ENCODE results near the gene GLG1. TPM values are rescaled to one million over a fixed set of nuclear protein-coding genes. Genes with fewer than 3 reads are reported as not detected.
A peak's percentile ranks its signal among the peaks of the same experiment; 100 is the strongest.

The GLG1 gene
- total RNA-seq, 1 donor from 2014 or later, result 276 TPM

DNA sequence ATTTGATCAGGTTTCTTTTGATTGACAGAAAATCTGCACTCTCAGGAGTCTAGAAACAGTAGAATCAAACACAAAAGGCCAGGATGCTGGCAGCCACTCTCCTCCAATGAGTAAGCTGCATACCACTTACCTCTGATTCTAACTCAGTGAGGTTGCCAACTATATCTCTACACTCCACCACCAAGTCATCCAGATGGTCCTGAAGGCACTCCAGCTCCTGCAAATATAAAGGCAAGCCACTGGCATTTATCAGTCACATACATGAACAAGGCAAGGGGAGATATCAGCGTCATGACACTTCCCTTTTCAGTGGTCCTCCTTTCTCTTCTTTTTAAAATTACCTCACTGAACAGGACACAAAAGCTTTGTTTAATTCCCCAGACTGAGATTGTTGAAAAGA is 132.5 kb downstream of the GLG1 start:
- H3K9me3 Mint-ChIP-seq (ENCODE audit: low read depth), result no peaks in the 10 kb centered on the region
- H3K27ac Mint-ChIP-seq (ENCODE audit: unreplicated experiment), result no peak overlapping the region
- no peak overlapping the region for H3K4me3 Mint-ChIP-seq (ENCODE audit: unreplicated experiment)
- DNase-seq (ENCODE audit: low spot score), result no peak
- peaks cover 4% of the 10 kb centered on the region for H3K4me1 Mint-ChIP-seq (ENCODE audit: low read depth)
- TF ChIP-seq, protein P1, sequence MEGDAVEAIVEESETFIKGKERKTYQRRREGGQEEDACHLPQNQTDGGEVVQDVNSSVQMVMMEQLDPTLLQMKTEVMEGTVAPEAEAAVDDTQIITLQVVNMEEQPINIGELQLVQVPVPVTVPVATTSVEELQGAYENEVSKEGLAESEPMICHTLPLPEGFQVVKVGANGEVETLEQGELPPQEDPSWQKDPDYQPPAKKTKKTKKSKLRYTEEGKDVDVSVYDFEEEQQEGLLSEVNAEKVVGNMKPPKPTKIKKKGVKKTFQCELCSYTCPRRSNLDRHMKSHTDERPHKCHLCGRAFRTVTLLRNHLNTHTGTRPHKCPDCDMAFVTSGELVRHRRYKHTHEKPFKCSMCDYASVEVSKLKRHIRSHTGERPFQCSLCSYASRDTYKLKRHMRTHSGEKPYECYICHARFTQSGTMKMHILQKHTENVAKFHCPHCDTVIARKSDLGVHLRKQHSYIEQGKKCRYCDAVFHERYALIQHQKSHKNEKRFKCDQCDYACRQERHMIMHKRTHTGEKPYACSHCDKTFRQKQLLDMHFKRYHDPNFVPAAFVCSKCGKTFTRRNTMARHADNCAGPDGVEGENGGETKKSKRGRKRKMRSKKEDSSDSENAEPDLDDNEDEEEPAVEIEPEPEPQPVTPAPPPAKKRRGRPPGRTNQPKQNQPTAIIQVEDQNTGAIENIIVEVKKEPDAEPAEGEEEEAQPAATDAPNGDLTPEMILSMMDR (IDR thresholded peaks at IDR 0.05), result no peak
- H3K27me3 Mint-ChIP-seq (ENCODE audit: low read depth), result no peaks in the 10 kb centered on the region
- peaks cover 50% of the 10 kb centered on the region for H3K36me3 Mint-ChIP-seq (ENCODE audit: low read depth)

DNA sequence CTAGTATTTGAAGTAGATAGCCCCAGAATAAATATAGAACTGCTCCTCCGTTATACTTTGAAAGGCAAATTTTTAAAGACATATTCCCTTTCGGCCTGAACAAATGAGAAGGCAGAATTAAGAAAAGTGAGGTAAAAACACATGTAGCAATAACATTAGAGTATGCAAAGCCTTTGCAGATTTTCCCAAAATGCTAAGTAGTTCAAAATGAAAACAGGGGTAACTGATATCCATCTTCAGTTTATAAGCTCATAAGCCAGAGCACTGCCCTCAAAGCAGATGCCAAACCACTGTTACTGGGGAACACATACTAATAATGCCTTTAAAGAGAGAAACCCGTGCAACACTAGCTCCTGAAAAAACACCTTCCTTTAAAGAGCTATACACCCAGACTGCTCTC is 134.4 kb downstream of the GLG1 start:
- Mint-ChIP-seq H3K9me3 (ENCODE audit: low read depth) (no peaks in the 10 kb centered on the region), H3K27ac (ENCODE audit: unreplicated experiment) (no peak overlapping the region), H3K27me3 (ENCODE audit: low read depth) (no peaks in the 10 kb centered on the region), H3K36me3 (ENCODE audit: low read depth) (peaks cover 55% of the 10 kb centered on the region), H3K4me1 (ENCODE audit: low read depth) (no peaks in the 10 kb centered on the region), H3K4me3 (ENCODE audit: unreplicated experiment) (no peak overlapping the region)
- TF ChIP-seq, protein P1 (IDR thresholded peaks at IDR 0.05), result no peak
- DNase-seq (ENCODE audit: low spot score), result no peak

DNA sequence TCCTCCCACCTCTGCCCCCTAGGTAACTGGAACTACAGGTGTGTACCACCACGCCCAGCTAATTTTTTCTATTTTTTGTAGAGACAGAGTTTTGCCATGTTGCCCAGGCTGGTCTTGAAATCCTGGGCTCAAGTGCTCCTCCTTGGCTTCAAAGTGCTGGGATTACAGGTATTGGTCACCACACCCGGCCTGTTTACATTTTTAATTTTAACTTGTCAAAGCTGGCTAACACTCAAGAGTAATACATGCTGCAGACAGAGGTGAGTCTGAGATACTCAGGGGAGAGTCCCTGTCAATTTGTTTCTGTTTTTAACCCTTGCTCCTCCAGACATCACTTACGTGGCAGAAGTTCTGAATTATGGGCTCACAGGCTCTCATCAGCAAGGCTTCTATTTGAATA is 134.9 kb downstream of the GLG1 start:
- Mint-ChIP-seq H3K36me3 (ENCODE audit: low read depth) (peaks cover 56% of the 10 kb centered on the region), H3K27me3 (ENCODE audit: low read depth) (no peaks in the 10 kb centered on the region), H3K4me1 (ENCODE audit: low read depth) (no peaks in the 10 kb centered on the region), H3K27ac (ENCODE audit: unreplicated experiment) (peak overlapping the region; percentile 74), H3K9me3 (ENCODE audit: low read depth) (no peaks in the 10 kb centered on the region), H3K4me3 (ENCODE audit: unreplicated experiment) (no peak overlapping the region)
- no peak for DNase-seq (ENCODE audit: low spot score)
- TF ChIP-seq, protein P1 (IDR thresholded peaks at IDR 0.05), result no peak

DNA sequence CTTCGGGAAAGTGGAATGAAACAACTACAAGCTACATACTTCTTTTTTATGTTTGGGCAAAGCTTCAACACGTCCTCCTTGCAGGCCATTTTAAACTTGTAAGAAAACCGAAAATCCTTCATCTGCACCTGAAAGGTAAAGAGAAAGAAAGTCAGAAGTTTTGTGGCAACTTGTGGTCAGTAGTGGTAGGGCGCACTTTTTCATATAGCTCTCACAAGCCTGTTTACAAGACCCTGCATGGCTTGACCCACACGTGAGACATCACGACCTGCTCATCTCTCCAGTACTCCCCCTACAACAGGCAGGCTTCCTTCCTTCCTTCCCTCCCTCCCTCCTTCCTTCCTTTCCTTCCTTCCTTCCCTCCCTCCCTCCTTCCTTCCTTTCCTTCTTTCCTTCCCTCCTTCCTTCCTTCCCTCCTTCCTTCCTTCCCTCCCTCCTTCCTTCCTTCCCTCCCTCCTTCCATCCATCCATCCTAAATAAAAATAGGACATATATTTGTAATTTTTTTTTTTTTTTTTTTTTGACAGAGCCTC is 136.9 kb downstream of the GLG1 start:
- H3K27me3 Mint-ChIP-seq (ENCODE audit: low read depth), result no peaks in the 10 kb centered on the region

DNA sequence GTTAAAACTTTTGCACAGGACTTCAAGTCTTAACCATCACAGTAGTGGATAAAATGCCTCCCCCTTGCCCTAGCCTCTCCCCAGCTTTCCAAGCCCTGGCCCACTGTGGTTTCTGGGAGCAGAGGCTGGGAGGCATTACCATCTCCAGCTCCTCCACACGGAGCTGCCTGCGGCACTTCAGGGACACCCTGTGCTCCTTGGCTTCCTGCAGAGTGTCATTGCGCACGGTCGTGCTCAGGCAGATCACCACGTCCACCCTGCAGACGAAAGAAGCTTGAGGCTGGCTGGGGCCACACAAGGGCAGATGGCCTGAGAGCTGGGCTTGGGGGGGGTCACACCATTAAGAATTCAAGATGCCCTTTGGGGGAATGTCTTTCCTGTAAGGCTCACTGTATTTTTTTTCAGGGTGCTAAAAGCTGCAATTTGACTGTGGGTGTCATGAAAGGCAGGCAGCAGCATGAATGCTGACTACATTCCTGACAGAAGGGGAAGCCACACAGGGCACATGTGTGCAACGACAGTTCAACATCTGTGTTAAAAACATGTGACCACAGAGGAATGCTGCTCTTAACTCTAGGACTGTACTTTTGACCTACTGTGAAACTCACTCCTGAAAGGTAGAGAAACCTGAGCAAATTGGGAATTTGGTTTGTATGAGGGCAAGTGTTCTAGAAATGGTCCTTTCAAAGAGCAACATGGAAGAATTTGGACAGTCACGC is 137.9 kb downstream of the GLG1 start:
- Mint-ChIP-seq H3K36me3 (ENCODE audit: low read depth) (peaks cover 55% of the 10 kb centered on the region), H3K27me3 (ENCODE audit: low read depth) (no peaks in the 10 kb centered on the region), H3K27ac (ENCODE audit: unreplicated experiment) (no peak overlapping the region), H3K4me1 (ENCODE audit: low read depth) (no peaks in the 10 kb centered on the region), H3K4me3 (ENCODE audit: unreplicated experiment) (no peak overlapping the region), H3K9me3 (ENCODE audit: low read depth) (no peaks in the 10 kb centered on the region)
- no peak for DNase-seq (ENCODE audit: low spot score)
- TF ChIP-seq, protein P1 (IDR thresholded peaks at IDR 0.05), result no peak

More for the DNA sequence above, 136.9 kb downstream of the GLG1 start:
- Mint-ChIP-seq H3K9me3 (ENCODE audit: low read depth) (no peaks in the 10 kb centered on the region), H3K4me3 (ENCODE audit: unreplicated experiment) (no peak overlapping the region), H3K4me1 (ENCODE audit: low read depth) (no peaks in the 10 kb centered on the region), H3K36me3 (ENCODE audit: low read depth) (peaks cover 55% of the 10 kb centered on the region), H3K27ac (ENCODE audit: unreplicated experiment) (peak overlapping the region; percentile 49)
- TF ChIP-seq, protein P1 (IDR thresholded peaks at IDR 0.05), result no peak
- DNase-seq (ENCODE audit: low spot score), result no peak
